H1 (cell line): ENCODE measurements around the gene BUD13. TPM values are rescaled to one million over a fixed set of nuclear protein-coding genes. Genes with fewer than 3 reads are reported as not detected.
A peak's percentile ranks its signal among the peaks of the same experiment; 100 is the strongest.

Source experiments
- CTCF ChIA-PET: fragments of 300-600 bp; sonication (Branson Sonifier 250); formaldehyde crosslinking; loops from one replicate; lab custom pipeline; 2021; ENCODE audit not compliant: partially characterized antibody; lab: Charles Lee
- POLR2A ChIA-PET: fragments of 300-600 bp; sonication (Branson Sonifier 250); formaldehyde crosslinking; loops from one replicate; lab custom pipeline; 2021; ENCODE audit warnings: inconsistent platforms; ENCODE audit not compliant: partially characterized antibody; lab: Charles Lee
- DNase-seq, 2 experiments: peaks; one replicate each; pipeline versions ENCODE4 v3.0.0 to v3.0.0-alpha.2; 2010 to 2022; ENCODE audit warnings: low spot score in 2 of 2, low read depth in 1 of 2, mixed read lengths in 1 of 2
- FAIRE-seq: peaks from 2 replicates; lab custom pipeline; 2011; peaks lifted over from hg19 to GRCh38; lab: Jason Lieb, UNC
- H2AFZ ChIP-seq: 2 replicates; pipeline ENCODE4 v1.8.1; 2012; ENCODE audit warnings: low read length, inconsistent platforms
- H2AK5ac ChIP-seq: 2 replicates; pipeline ENCODE4 v1.6.1; 2013; ENCODE audit warnings: low read depth, low read length
- H2BK120ac ChIP-seq: replicated peaks from 2 replicates; pipeline ENCODE3; 2013; ENCODE audit warnings: low read depth, low read length, inconsistent platforms
- H2BK12ac ChIP-seq: 2 replicates; pipeline ENCODE4 v1.6.1; 2013; ENCODE audit warnings: low read depth, low read length
- H2BK15ac ChIP-seq: 2 replicates; pipeline ENCODE4 v1.6.1; 2013; ENCODE audit warnings: low read length
- H2BK20ac ChIP-seq: 2 replicates; pipeline ENCODE4 v1.6.1; 2013; ENCODE audit warnings: low read length
- H2BK5ac ChIP-seq: 2 replicates; pipeline ENCODE4 v1.6.1; 2013; ENCODE audit warnings: low read depth, low read length
- H3K14ac ChIP-seq: 2 replicates; pipeline ENCODE4 v1.6.1; 2013; ENCODE audit warnings: inconsistent platforms; ENCODE audit not compliant: insufficient read length
- H3K18ac ChIP-seq: 2 replicates; pipeline ENCODE4 v1.6.1; 2013; ENCODE audit warnings: low read length; ENCODE audit errors: extremely low read depth
- H3K23ac ChIP-seq: 2 replicates; pipeline ENCODE4 v1.6.1; 2013; ENCODE audit warnings: inconsistent platforms; ENCODE audit not compliant: insufficient read length
- H3K23me2 ChIP-seq: 2 replicates; pipeline ENCODE4 v1.6.1; 2013; ENCODE audit warnings: low read depth, low read length
- H3K27ac ChIP-seq: 2 replicates; pipeline ENCODE4 v1.6.1; 2011; ENCODE audit warnings: low read depth, low read length, inconsistent platforms
- H3K27me3 ChIP-seq, 4 experiments: replicated peaks in 1 of 4; 1 replicate in 1 of 4; 2 replicates in 3 of 4; pipeline versions ENCODE4 v1.6.1 to v1.8.1; 2011 to 2013; ENCODE audit warnings: low read length in 3 of 4, mild to moderate bottlenecking in 3 of 4, inconsistent platforms in 2 of 4, mixed read lengths in 2 of 4, moderate library complexity in 1 of 4; ENCODE audit not compliant: control insufficient read depth in 3 of 4, insufficient read depth in 3 of 4; ENCODE audit errors: extremely low read depth in 1 of 4
- H3K36me3 ChIP-seq, 4 experiments: 2 replicates each; pipeline versions ENCODE4 v1.6.1 to v1.8.1; 2011 to 2013; ENCODE audit warnings: mild to moderate bottlenecking in 4 of 4, low read length in 3 of 4, moderate library complexity in 2 of 4, control low read depth in 1 of 4, inconsistent platforms in 1 of 4; ENCODE audit not compliant: insufficient read depth in 4 of 4, control insufficient read depth in 2 of 4
- H3K4ac ChIP-seq: replicated peaks from 2 replicates; pipeline ENCODE3; 2013; ENCODE audit warnings: low read length, low read depth, mixed read lengths, inconsistent platforms; ENCODE audit not compliant: insufficient read length
- H3K4me1 ChIP-seq, 4 experiments: replicated peaks in 1 of 4; 1 replicate in 1 of 4; 2 replicates in 3 of 4; pipeline versions ENCODE4 v1.6.1 to v1.8.1; 2011 to 2013; ENCODE audit warnings: low read length in 3 of 4, inconsistent platforms in 2 of 4, mixed read lengths in 1 of 4; ENCODE audit not compliant: insufficient read depth in 4 of 4, control insufficient read depth in 3 of 4
- H3K4me2 ChIP-seq, 2 experiments: 2 replicates each; pipeline versions ENCODE4 v1.6.1 to v1.8.1; 2011 to 2013; ENCODE audit warnings: low read depth in 2 of 2, low read length in 2 of 2, control low read depth in 1 of 2, inconsistent platforms in 1 of 2, mild to moderate bottlenecking in 1 of 2; ENCODE audit not compliant: insufficient read depth in 1 of 2
- H3K4me3 ChIP-seq, 4 experiments: fragments of 200-600, 300-600 bp in 1 of 4; sonication (generic), shearing (Covaris generic), sonication (Bioruptor Twin) in 1 of 4; 2 replicates each; pipeline versions ENCODE4 v1.5.1 to v1.8.1; 2011 to 2016; ENCODE audit warnings: low read length in 4 of 4, low read depth in 3 of 4, control low read depth in 2 of 4, inconsistent platforms in 2 of 4, mild to moderate bottlenecking in 2 of 4, mixed read lengths in 1 of 4, moderate library complexity in 1 of 4; ENCODE audit not compliant: insufficient read depth in 2 of 4; ENCODE audit errors: extremely low read depth in 1 of 4
- H3K56ac ChIP-seq: replicated peaks from 2 replicates; pipeline ENCODE3; 2013; ENCODE audit warnings: low read depth, mild to moderate bottlenecking, mixed read lengths, low read length, inconsistent platforms; ENCODE audit not compliant: insufficient read length
- H3K79me1 ChIP-seq: 2 replicates; pipeline ENCODE4 v1.6.1; 2013; ENCODE audit warnings: low read depth, low read length, control low read depth
- H3K79me2 ChIP-seq, 2 experiments: 2 replicates each; pipeline versions ENCODE4 v1.6.1 to v1.8.1; 2012 to 2013; ENCODE audit warnings: low read length in 2 of 2, mild to moderate bottlenecking in 2 of 2, inconsistent platforms in 1 of 2; ENCODE audit not compliant: insufficient read depth in 2 of 2, control insufficient read depth in 1 of 2
- H3K9ac ChIP-seq, 4 experiments: replicated peaks in 1 of 4; 1 replicate in 1 of 4; 2 replicates in 3 of 4; pipeline versions ENCODE4 v1.6.1 to v1.8.1; 2011 to 2013; ENCODE audit warnings: low read depth in 3 of 4, low read length in 3 of 4, control low read depth in 2 of 4, mild to moderate bottlenecking in 2 of 4, moderate library complexity in 2 of 4, inconsistent platforms in 1 of 4; ENCODE audit errors: extremely low read depth in 1 of 4
- H3K9me3 ChIP-seq, 2 experiments: 2 replicates each; pipeline versions ENCODE4 v1.6.1 to v1.8.1; 2012 to 2013; ENCODE audit warnings: mild to moderate bottlenecking in 2 of 2, moderate library complexity in 2 of 2, control low read depth in 1 of 2, inconsistent platforms in 1 of 2, low read depth in 1 of 2, low read length in 1 of 2, mixed read lengths in 1 of 2; ENCODE audit not compliant: insufficient read depth in 2 of 2
- H4K20me1 ChIP-seq, 2 experiments: replicated peaks in 1 of 2; 2 replicates each; pipeline versions ENCODE3 to v1.8.1; 2011 to 2013; ENCODE audit warnings: inconsistent platforms in 2 of 2, low read length in 2 of 2, mild to moderate bottlenecking in 1 of 2; ENCODE audit not compliant: insufficient read depth in 2 of 2, control insufficient read depth in 1 of 2
- H4K5ac ChIP-seq: 2 replicates; pipeline ENCODE4 v1.6.1; 2013; ENCODE audit warnings: low read length, low read depth, mixed read lengths, inconsistent platforms; ENCODE audit not compliant: insufficient read length
- H4K8ac ChIP-seq: 2 replicates; pipeline ENCODE4 v1.8.0; 2013; ENCODE audit warnings: mild to moderate bottlenecking, moderate library complexity, low read length, inconsistent platforms; ENCODE audit not compliant: insufficient read depth; ENCODE audit errors: extremely low read depth
- H4K91ac ChIP-seq: replicated peaks from 2 replicates; pipeline ENCODE3; 2013; ENCODE audit warnings: low read length, mixed read lengths, inconsistent platforms; ENCODE audit not compliant: insufficient read length
- ASH2L ChIP-seq: fragments of 200-600, 300-600 bp; sonication (generic); IDR thresholded peaks from one replicate; pipeline ENCODE4 v1.7.1; 2017; ENCODE audit warnings: low read length
- CEBPB ChIP-seq: IDR thresholded peaks from 2 replicates; pipeline ENCODE4 v1.6.1; 2012; ENCODE audit warnings: low read depth, low read length
- CTBP2 ChIP-seq: IDR thresholded peaks from 2 replicates; pipeline ENCODE4 v1.7.0; 2011; ENCODE audit warnings: borderline replicate concordance, mild to moderate bottlenecking, moderate library complexity, mixed read lengths, low read length; ENCODE audit not compliant: insufficient read depth, insufficient read length
- GTF2F1 ChIP-seq: IDR thresholded peaks from 2 replicates; pipeline ENCODE4 v1.6.1; 2012; ENCODE audit warnings: low read depth, low read length, improper control_type of control experiment, borderline replicate concordance
- KDM4A ChIP-seq: IDR thresholded peaks from one replicate; pipeline ENCODE4 v1.7.1; 2012; ENCODE audit warnings: low read depth, mild to moderate bottlenecking, moderate library complexity, low read length, inconsistent platforms; ENCODE audit not compliant: severe bottlenecking
- POLR2AphosphoS5 ChIP-seq: IDR thresholded peaks from 2 replicates; pipeline ENCODE4 v1.6.1; 2011; ENCODE audit warnings: low read depth, low read length
- RAD21 ChIP-seq, 2 experiments: IDR thresholded peaks in 1 of 2; conservative IDR thresholded peaks in 1 of 2; 2 replicates each; pipeline ENCODE4 v1.6.1; 2011; ENCODE audit warnings: low read depth in 2 of 2, low read length in 2 of 2, improper control_type of control experiment in 1 of 2, inconsistent platforms in 1 of 2, mild to moderate bottlenecking in 1 of 2, moderate library complexity in 1 of 2
- WGBS, 2 experiments: shearing (Covaris generic) in 1 of 2; methylation state at CpG; one replicate each; pipeline versions ENCODE4 v1.1.6 to v1.1.7; 2013 to 2015; ENCODE audit warnings: low lambda C conversion rate in 2 of 2, mixed read lengths in 2 of 2, inconsistent platforms in 1 of 2, low coverage in 1 of 2, missing lambda C conversion rate in 1 of 2; ENCODE audit not compliant: insufficient replicate concordance in 2 of 2, insufficient coverage in 1 of 2, insufficient read length in 1 of 2; ENCODE audit errors: extremely low coverage in 1 of 2, missing lambda C conversion rate in 1 of 2; 5-methylcytosine and 5-hydroxymethylcytosine counted together
- polyA plus RNA-seq, 7 experiments: library from polyadenylated mRNA; depleted of rRNA in 3 of 7; stranded (reverse) in 5 of 7; unstranded in 2 of 7; fragments of >200 nt in 5 of 7; fragments of 200-250 nt in 2 of 7; gene quantifications; 1 replicate in 5 of 7; 2 replicates in 1 of 7; 4 replicates in 1 of 7; pipeline versions ENCODE4 v1.2.1 to v1.2.3, GENCODE V29; 2011 to 2013; ENCODE audit warnings: missing spikeins in 2 of 7, mixed read lengths in 2 of 7
- total RNA-seq: library from RNA; stranded (reverse); fragmentation: NEBNext Ultra II Directional; extraction: Animal tissue kit (Norgen Biotek cat#: 25700); gene quantifications from 2 replicates; pipeline ENCODE4 v1.2.1, GENCODE V29; 2021
- TF ChIP-seq, protein P1 (sequence below): IDR thresholded peaks from 2 replicates; pipeline ENCODE4 v1.6.1; 2011; ENCODE audit warnings: low read depth, mild to moderate bottlenecking, low read length; ENCODE audit not compliant: insufficient read depth
- TF ChIP-seq, protein P2 (sequence below): IDR thresholded peaks from 2 replicates; pipeline ENCODE4 v1.6.1; 2011; ENCODE audit warnings: low read length, improper control_type of control experiment

The BUD13 gene
- total and polyA plus RNA-seq, 2 of the 8 experiments (the other 6 are each of a cell fraction or from before 2014, with no cell fraction given), result 24.8 to 27.2 TPM

DNA sequence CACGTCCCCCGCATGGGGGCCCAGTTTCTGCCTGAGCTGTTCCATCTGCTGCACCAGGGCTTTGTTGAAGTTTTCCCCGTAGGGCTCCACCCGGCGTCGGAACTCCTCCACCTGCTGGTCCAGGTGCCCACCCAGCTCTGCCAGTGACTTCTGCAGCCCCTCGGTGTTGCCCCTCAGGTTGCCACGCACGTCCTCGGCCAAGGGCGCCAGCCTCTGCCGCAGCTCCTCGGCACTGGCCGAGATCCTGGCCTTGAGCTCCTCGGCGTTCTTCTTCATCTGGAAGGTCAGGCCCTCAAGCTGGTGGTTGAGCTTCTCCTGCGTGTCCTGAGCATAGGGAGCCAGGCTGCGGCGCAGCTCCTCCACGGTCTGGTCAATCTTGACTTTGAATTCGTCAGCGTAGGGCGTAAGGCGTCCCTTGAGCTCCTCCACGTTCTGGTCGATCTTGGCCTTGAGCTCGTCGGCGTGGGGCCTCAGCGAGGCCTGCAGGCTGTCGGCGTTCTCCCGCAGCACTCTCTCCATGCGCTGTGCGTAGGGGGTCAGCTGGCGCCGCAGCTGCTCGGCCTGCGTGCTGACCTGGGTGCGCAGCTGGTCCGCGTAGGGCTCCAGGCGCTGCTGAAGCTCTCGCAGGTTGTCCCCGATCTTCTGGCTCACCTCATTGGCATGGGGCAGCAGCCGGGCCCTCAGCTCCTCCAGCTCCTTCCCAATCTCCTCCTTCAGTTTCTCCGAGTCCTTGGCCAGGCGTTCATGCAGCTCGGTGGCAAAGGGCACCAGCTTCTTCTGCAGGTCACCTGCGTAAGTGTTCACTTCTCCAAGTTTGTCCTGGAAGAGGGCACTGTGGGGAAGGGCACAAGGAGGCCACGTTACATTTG lies 48.5 kb upstream of the BUD13 start:
- H4K91ac ChIP-seq, result no peak overlapping the region
- H3K4me1 ChIP-seq, result no peaks in the 10 kb centered on the region
- no peak overlapping the region for H2AFZ ChIP-seq
- no peak overlapping the region for H2BK5ac ChIP-seq
- no peaks in the 10 kb centered on the region for H3K9me3 ChIP-seq
- no peak overlapping the region for H2BK120ac ChIP-seq
- no peak overlapping the region for H3K18ac ChIP-seq
- H3K14ac ChIP-seq, result no peak overlapping the region
- peak overlapping the region; percentile 4; the same call in 1 of the 2 replicates for H4K8ac ChIP-seq
- no peak overlapping the region for H2BK12ac ChIP-seq
- no peak overlapping the region for H3K9ac ChIP-seq
- H4K20me1 ChIP-seq, result no peaks in the 10 kb centered on the region
- no peak overlapping the region for H3K56ac ChIP-seq
- H3K4me2 ChIP-seq, result no peak overlapping the region
- H3K23me2 ChIP-seq, result no peaks in the 10 kb centered on the region; the same call in 1 of the 2 replicates
- no peak overlapping the region for H3K27ac ChIP-seq
- no peaks in the 10 kb centered on the region for H3K79me2 ChIP-seq
- ChIA-PET POLR2A (interaction anchor here (1.1 kb wide), 1 partner anchor 8 kb away, joined by 3 read pairs; the partner anchor contains the start of gene APOC3), CTCF (interaction anchor here (0.7 to 6.9 kb wide), 9 partner anchors 8 to 285 kb away, joined by 3 to 60 read pairs (median 5); partner anchors contain the start of genes APOA1, APOA5, APOC3 and ZPR1)
- no peak overlapping the region; the same call in 1 of the 2 replicates for H2AK5ac ChIP-seq
- no peak overlapping the region for H3K23ac ChIP-seq
- FAIRE-seq, result no peak
- no peaks in the 10 kb centered on the region for H3K27me3 ChIP-seq
- DNase-seq, result no peak
- WGBS, 2 experiments, result 92% methylated on average over 50 of the region's 51 CpGs; no CpG with 5 or more reads in 1 of the 2 experiments
- no peak overlapping the region for H4K5ac ChIP-seq
- H2BK15ac ChIP-seq, result no peak overlapping the region
- H3K4me3 ChIP-seq, result no peak overlapping the region
- no peaks in the 10 kb centered on the region for H3K36me3 ChIP-seq
- no peak overlapping the region for H2BK20ac ChIP-seq
- no peaks in the 10 kb centered on the region for H3K79me1 ChIP-seq
- no peak overlapping the region for H3K4ac ChIP-seq
- TF ChIP-seq ASH2L (no peak), RAD21 (IDR thresholded peaks at IDR 0.05 in 1 of 2, conservative IDR thresholded peaks at IDR 0.05 in 1 of 2; ENCODE audit: low read depth in 2 of 2, low read length in 2 of 2) (no peak), CEBPB (no peak), CTBP2 (no peak), GTF2F1 (no peak), KDM4A (no peak), POLR2AphosphoS5 (no peak)
- TF ChIP-seq, protein P1, sequence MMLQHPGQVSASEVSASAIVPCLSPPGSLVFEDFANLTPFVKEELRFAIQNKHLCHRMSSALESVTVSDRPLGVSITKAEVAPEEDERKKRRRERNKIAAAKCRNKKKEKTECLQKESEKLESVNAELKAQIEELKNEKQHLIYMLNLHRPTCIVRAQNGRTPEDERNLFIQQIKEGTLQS, result no peak
- TF ChIP-seq, protein P2, sequence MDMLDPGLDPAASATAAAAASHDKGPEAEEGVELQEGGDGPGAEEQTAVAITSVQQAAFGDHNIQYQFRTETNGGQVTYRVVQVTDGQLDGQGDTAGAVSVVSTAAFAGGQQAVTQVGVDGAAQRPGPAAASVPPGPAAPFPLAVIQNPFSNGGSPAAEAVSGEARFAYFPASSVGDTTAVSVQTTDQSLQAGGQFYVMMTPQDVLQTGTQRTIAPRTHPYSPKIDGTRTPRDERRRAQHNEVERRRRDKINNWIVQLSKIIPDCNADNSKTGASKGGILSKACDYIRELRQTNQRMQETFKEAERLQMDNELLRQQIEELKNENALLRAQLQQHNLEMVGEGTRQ, result no peak
